ENCODE measurements around the gene ARRB1. TPM values are rescaled to one million over a fixed set of nuclear protein-coding genes. Genes with fewer than 3 reads are reported as not detected.

Gene ARRB1
- total RNA-seq, 2 experiments from 2014 or later, result 26.7 to 27.8 TPM

GRCh38 chr11:75301601-75302345, 49.7 kb downstream of the ARRB1 start:
- Mint-ChIP-seq H3K4me3 (no peak overlapping the region), H3K4me1 (ENCODE audit: low read depth) (peaks cover 16% of the 10 kb centered on the region), H3K27me3 (no peaks in the 10 kb centered on the region), H3K27ac (no peak overlapping the region), H3K36me3 (ENCODE audit: low read depth) (peaks cover 5% of the 10 kb centered on the region), H3K9me3 (no peaks in the 10 kb centered on the region)
- no peak for ATAC-seq (ENCODE audit: poor library complexity)
- Histone ChIP-seq H3K27ac (ENCODE audit: low read depth in 1 of 2, low read length in 2 of 2) (no peak overlapping the region), H3K4me3 (ENCODE audit: low read length) (no peak overlapping the region), H3K36me3 (ENCODE audit: insufficient read depth, low read length) (no peaks in the 10 kb centered on the region), H3K4me1 (ENCODE audit: insufficient read depth, low read length) (peaks cover 3% of the 10 kb centered on the region), H3K27me3 (ENCODE audit: control insufficient read depth in 1 of 2, insufficient read depth in 2 of 2, low read length in 2 of 2) (no peaks in the 10 kb centered on the region), H3K9me3 (ENCODE audit: control insufficient read depth in 1 of 2, insufficient read depth in 1 of 2, low read length in 2 of 2) (no peaks in the 10 kb centered on the region)
- TF ChIP-seq, protein P1, sequence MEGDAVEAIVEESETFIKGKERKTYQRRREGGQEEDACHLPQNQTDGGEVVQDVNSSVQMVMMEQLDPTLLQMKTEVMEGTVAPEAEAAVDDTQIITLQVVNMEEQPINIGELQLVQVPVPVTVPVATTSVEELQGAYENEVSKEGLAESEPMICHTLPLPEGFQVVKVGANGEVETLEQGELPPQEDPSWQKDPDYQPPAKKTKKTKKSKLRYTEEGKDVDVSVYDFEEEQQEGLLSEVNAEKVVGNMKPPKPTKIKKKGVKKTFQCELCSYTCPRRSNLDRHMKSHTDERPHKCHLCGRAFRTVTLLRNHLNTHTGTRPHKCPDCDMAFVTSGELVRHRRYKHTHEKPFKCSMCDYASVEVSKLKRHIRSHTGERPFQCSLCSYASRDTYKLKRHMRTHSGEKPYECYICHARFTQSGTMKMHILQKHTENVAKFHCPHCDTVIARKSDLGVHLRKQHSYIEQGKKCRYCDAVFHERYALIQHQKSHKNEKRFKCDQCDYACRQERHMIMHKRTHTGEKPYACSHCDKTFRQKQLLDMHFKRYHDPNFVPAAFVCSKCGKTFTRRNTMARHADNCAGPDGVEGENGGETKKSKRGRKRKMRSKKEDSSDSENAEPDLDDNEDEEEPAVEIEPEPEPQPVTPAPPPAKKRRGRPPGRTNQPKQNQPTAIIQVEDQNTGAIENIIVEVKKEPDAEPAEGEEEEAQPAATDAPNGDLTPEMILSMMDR (IDR thresholded peaks at IDR 0.05), result no peak
- CTCF ChIA-PET, result no interaction called here
- intact Hi-C loops (cut with DNase I, micrococcal nuclease), result no loop called here
- DNase-seq, result no peak
- POLR2A ChIA-PET, result no interaction called here

DNA sequence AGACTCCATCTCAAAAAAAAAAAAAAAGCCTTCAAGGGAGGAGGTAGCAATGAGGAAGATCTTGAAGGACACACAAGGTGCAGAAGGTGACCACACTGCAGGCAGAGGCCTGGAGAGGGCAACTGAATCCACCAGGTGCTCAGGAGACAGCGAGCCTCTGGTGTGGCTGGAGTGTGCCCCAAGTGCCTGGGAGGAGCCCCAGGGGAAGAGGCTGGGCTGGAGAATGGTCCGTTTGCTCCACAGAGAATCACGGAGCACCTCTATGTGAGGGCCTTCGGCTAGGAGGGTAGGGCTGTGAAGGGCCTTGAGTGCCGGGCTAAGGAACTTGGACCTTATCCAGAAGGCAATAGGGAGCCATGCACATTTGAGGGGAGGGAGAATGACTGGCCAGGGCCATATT, 50.3 kb downstream of the ARRB1 start:
- POLR2A ChIA-PET, result no interaction called here

GRCh38 chr11:75298976-75299260, 52.5 kb downstream of the ARRB1 start:
- peaks cover 16% of the 10 kb centered on the region for H3K36me3 Mint-ChIP-seq (ENCODE audit: low read depth)
- no peak for ATAC-seq (ENCODE audit: poor library complexity)
- no peaks in the 10 kb centered on the region for H3K27me3 Mint-ChIP-seq
- intact Hi-C loops (cut with DNase I, micrococcal nuclease), result no loop called here
- H3K4me1 Mint-ChIP-seq (ENCODE audit: low read depth), result peaks cover 6% of the 10 kb centered on the region
- ChIA-PET CTCF (no interaction called here), POLR2A (no interaction called here)
- Histone ChIP-seq H3K27ac (ENCODE audit: low read depth in 1 of 2, low read length in 2 of 2) (no peak overlapping the region), H3K9me3 (ENCODE audit: control insufficient read depth in 1 of 2, insufficient read depth in 1 of 2, low read length in 2 of 2) (no peaks in the 10 kb centered on the region), H3K36me3 (ENCODE audit: insufficient read depth, low read length) (peaks cover 10% of the 10 kb centered on the region), H3K4me1 (ENCODE audit: insufficient read depth, low read length) (peaks cover 3% of the 10 kb centered on the region), H3K4me3 (ENCODE audit: low read length) (no peak overlapping the region), H3K27me3 (ENCODE audit: control insufficient read depth in 1 of 2, insufficient read depth in 2 of 2, low read length in 2 of 2) (no peaks in the 10 kb centered on the region)
- H3K4me3 Mint-ChIP-seq, result no peak overlapping the region
- DNase-seq, result no peak
- H3K27ac Mint-ChIP-seq, result peak overlapping the region; percentile 12
- no peaks in the 10 kb centered on the region for H3K9me3 Mint-ChIP-seq
- TF ChIP-seq, protein P1 (IDR thresholded peaks at IDR 0.05), result no peak

More for the DNA sequence above, 50.3 kb downstream of the ARRB1 start:
- no peak overlapping the region for H3K27ac ChIP-seq (ENCODE audit: low read depth in 1 of 2, low read length in 2 of 2)
- intact Hi-C loops (cut with DNase I, micrococcal nuclease), result no loop called here
- peaks cover 3% of the 10 kb centered on the region for H3K4me1 ChIP-seq (ENCODE audit: insufficient read depth, low read length)
- no peaks in the 10 kb centered on the region for H3K9me3 ChIP-seq (ENCODE audit: control insufficient read depth in 1 of 2, insufficient read depth in 1 of 2, low read length in 2 of 2)
- Mint-ChIP-seq H3K36me3 (ENCODE audit: low read depth) (peaks cover 9% of the 10 kb centered on the region), H3K27me3 (no peaks in the 10 kb centered on the region), H3K9me3 (no peaks in the 10 kb centered on the region), H3K4me1 (ENCODE audit: low read depth) (peaks cover 13% of the 10 kb centered on the region), H3K4me3 (no peak overlapping the region), H3K27ac (no peak overlapping the region)
- H3K4me3 ChIP-seq (ENCODE audit: low read length), result no peak overlapping the region
- peaks cover 2% of the 10 kb centered on the region for H3K36me3 ChIP-seq (ENCODE audit: insufficient read depth, low read length)
- CTCF ChIA-PET, result no interaction called here
- TF ChIP-seq, protein P1 (IDR thresholded peaks at IDR 0.05), result no peak
- no peaks in the 10 kb centered on the region for H3K27me3 ChIP-seq (ENCODE audit: control insufficient read depth in 1 of 2, insufficient read depth in 2 of 2, low read length in 2 of 2)
- DNase-seq, result no peak
- no peak for ATAC-seq (ENCODE audit: poor library complexity)

Measured in CD4-positive, alpha-beta T cell (primary cell).